LNCAP (cell line): ENCODE data around the gene TUBA1C.

Experiments
- TF ChIP-seq, protein P1 (sequence below): fragments of 450-650 bp; IDR thresholded peaks from 2 replicates; pipeline ENCODE4 v1.5.1; 2017; ENCODE audit warnings: mild to moderate bottlenecking

TUBA1C gene

DNA sequence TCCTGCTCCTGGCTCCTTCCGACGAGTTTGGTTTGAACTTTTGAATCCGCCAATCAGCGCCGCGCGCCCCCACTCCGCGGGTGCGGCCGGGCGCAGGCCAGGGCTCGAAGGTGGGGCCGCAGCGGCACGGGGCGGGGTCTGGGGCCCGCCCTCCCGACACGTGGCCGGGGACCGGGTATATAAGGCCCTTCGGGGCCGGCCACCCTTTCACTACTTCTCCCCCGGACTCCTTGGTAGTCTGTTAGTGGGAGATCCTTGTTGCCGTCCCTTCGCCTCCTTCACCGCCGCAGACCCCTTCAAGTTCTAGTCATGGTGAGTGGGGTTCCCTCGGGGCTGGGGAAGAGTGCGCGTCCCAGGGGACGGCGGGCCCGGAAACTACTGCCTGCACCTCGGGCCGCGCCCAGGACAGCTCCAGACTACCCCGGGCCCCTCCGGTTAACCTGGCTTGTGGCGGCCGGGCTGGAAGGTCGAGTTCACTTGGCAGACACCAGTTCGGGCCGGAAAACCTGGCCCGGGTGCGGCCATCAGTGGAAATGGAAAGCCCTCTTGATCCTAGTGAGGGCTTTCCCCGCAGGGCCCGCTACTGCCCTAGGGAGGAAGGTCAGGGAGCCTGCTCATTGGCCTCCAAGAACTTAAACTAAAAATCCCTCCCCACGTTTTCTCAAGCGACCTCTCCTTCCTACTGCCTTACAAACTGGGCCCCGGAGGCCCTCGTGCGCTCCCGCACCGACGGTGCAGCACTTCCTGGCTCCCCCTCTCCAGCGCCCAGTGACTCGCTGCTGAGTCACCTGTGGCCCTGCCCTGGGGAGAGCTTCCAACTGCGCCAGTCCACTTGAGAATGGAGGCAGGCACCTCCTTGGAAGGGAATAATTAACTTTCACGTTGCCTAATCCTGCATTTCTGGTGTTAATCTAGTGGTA, at the start of gene TUBA1C:
TUBA1C (plus strand) TSS at position 210 of the 920 bp plus-strand sequence; CDS start at position 310, 100 bp downstream.
- TF ChIP-seq, protein P1, sequence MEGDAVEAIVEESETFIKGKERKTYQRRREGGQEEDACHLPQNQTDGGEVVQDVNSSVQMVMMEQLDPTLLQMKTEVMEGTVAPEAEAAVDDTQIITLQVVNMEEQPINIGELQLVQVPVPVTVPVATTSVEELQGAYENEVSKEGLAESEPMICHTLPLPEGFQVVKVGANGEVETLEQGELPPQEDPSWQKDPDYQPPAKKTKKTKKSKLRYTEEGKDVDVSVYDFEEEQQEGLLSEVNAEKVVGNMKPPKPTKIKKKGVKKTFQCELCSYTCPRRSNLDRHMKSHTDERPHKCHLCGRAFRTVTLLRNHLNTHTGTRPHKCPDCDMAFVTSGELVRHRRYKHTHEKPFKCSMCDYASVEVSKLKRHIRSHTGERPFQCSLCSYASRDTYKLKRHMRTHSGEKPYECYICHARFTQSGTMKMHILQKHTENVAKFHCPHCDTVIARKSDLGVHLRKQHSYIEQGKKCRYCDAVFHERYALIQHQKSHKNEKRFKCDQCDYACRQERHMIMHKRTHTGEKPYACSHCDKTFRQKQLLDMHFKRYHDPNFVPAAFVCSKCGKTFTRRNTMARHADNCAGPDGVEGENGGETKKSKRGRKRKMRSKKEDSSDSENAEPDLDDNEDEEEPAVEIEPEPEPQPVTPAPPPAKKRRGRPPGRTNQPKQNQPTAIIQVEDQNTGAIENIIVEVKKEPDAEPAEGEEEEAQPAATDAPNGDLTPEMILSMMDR: no peak

DNA sequence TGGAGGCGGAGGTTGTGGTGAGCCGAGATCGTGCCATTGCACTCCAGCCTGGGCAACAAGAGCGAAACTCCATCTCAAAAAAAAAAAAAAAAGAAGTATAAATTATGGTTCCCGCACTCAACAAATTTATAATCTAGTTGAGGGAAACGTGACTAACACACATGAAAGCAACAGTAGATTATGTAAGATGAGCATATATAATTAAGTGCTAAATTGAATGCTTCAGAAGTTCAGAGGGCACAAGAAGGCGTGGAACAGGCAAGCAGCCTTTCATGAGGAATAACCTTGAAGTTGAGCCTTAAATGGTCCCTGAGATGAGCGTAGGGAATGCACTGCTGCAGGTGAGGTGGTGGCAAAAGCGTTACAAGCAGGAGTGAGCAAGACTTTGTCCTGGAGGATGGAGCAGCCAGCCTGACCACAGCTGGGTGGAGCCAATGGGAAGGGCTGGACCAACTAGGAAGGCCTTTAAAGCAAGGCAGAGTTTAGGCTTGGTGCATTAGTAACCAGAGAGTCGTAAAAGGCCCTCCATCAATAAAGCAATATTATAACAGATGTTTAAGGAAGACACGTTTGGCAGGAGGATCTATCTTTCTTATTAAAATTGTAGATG, 45.4 kb upstream of the TUBA1C start:
- TF ChIP-seq, protein P1: no peak

DNA sequence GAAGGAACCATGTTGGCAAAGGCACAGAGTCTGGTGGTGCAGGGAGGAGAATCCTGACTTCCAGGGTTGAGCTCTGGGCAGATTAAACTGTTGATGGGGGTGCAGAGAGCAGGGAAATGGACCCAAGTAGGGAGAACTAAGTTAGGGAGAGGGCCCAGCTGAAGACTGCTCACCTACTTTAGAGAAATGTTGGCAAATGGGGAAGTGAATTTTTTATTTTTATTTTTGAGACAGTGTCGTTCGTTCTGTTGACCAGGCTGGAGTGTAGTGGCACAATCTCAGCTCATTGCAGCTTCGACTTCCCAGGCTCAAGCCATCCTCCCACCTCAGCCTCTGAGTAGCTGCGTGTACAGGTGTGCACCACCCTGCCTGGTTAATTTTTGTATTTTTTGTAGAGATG, 43.9 kb upstream of the TUBA1C start:
- TF ChIP-seq, protein P1: no peak

DNA sequence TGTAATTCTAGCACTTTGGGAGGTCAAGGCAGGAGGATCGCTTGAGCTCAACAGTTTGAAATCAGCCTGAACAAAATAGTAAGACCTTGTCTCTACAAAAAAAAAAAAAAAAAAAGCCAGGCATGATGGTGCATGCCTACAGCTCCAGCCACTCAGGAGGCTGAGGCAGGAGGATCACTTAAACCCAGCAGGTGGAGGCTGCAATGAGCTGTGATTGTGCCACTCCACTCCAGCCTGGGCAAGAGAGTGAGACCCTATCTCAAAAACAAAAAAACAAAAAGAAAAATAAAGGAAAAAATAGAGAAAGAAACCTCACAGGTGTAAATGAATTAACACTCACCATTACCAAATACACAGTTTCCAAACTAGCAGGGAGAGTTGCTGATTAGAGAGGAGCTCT, 41.8 kb upstream of the TUBA1C start:
- TF ChIP-seq, protein P1: no peak

DNA sequence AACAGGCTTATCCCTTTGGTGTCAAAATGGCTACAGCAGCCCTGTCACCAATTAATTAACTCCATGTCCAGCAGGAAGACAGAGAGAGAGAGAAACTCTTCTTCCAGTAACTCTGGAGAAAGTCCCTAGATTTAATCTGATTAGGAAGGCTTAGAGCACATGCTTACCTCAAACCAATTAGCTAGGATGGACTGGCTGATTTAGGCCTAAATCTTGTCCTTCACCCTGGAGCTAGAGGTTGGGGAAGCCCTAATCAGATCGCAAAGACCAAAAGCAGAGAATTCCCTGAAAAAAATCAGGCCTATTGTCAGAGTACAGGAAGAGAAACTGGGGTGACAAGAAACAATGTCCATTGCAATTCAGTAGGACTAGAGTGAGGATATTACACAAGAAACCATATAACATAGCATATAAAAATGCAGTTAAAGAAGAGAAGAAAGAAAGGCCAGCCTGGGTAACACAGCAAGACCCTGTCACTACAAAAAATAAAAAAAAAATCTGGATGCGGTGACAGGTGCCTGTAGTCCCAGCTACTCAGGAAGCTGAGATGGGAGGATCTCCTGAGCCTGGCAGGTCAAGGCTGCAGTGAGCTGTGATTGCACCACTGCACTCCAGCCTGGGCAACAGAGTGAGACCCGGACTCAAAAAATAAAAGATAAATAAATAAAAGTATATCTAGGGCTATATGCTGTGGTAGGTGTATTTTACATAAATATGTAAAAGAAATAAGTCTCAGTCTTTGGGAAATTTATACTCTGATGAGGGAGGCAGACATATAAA, 41.1 kb upstream of the TUBA1C start:
- TF ChIP-seq, protein P1: no peak

DNA sequence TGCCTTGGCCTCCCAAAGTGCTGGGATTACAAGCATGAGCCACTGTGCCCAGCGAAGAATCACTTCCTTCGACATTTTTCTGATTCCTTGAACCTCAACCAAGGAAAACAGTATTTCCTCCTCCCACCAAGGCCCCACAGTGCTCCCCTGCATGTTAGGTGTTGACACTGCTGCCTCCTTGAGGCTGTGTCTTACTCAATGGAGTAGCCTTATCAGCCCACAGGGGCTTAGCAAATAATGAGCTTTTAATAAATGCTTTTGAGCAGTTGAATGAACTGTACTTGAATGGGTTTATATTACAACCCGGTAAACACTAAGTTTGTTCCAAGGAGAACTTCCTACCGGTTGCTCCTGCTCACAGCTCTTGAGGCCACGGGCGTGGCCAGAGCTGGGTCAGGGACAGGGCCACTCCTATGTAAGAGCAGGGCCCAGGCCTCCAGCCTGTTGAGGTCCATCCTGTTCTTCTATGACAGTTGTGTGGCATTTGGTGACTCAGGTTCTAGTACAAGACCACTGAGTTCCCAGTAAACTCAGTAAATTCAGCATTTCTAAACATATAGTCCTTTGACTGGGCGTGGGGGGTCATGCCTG, 39.2 kb upstream of the TUBA1C start:
- TF ChIP-seq, protein P1: no peak

DNA sequence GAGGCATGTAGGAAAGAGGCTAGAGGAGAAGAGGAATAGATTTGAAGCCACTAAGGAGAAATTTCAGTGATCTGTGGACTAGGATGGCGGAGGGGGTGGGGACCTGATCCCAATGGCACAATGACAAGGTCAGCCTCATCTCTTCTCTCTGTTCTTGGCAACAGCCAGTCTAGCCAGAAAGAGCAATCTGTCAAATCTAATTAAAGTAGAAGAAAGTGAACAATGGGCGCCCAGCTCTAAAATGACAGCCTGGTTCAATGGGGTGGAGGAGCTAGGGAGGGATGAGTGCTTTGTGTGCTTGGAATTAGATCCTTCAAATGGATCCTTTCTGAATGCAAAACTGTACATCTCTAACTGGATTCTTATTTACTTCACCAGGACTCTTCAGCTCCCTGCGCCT, 37.2 kb upstream of the TUBA1C start:
- TF ChIP-seq, protein P1: no peak
